Measurements from ENCODE around the gene SLC25A26. TPM values are rescaled to one million over a fixed set of nuclear protein-coding genes. Genes with fewer than 3 reads are reported as not detected.
"Not testable (repeated sequence)": the region's sequence is repeated elsewhere in the genome, so short reads cannot be mapped to it uniquely, and the experiment has no call there.

SLC25A26 gene
- total RNA-seq, 2 donors from 2014 or later, result 32.3 to 38.4 TPM

DNA sequence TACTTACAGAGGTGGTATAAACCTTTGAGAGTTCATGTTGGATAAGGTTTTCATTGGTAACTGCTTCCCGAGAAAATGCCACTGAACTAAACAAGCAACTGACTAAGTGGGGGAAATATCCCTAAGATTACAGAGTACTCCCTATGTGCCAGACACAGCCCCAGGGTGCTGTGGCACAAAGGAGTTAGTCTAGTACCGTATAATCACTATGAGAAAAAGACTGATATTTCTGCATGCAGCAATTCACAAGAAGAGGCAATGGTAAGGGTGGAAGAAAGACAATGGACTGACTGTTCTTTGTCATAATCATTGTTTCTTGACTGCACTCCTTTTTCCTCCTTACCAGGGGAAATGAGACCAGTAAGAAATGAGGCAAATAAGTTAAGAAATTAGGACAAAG lies 20.0 kb upstream of the SLC25A26 start:
- H3K27me3 Mint-ChIP-seq (ENCODE audit: low read depth), result peaks cover 40% of the 10 kb centered on the region
- H3K9me3 Mint-ChIP-seq, result no peaks in the 10 kb centered on the region

DNA sequence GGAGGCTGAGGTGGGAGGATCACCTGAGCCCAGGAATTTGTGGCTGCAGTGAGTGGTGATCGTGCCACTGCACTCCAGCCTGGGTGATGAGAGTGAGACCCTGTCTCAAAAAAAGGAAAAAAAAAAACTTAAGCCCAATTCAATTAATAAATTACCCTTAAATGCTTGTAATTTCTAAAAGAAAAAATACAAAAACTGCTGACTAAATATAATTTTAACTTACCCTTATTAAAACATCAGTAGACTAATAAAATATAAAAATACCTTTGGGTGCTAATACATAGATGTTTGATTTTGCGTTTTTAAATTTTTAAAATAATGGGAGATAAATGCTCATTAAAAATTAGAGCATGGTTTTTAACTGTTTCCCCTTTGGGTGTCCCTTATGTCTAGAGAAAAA lies 17.5 kb upstream of the SLC25A26 start:
- Mint-ChIP-seq H3K4me1 (ENCODE audit: low read depth) (no peaks in the 10 kb centered on the region), H3K9me3 (no peaks in the 10 kb centered on the region), H3K27me3 (ENCODE audit: low read depth) (peaks cover 28% of the 10 kb centered on the region), H3K27ac (no peak overlapping the region), H3K36me3 (ENCODE audit: insufficient read depth in 2 of 2) (no peaks in the 10 kb centered on the region), H3K4me3 (no peak overlapping the region)
- no peak for DNase-seq
- no peak for ATAC-seq (replicated peaks in 1 of 2)

More for the DNA sequence above, 20.0 kb upstream of the SLC25A26 start:
- ATAC-seq (replicated peaks in 1 of 2), result no peak
- no peak overlapping the region for H3K4me3 Mint-ChIP-seq
- no peaks in the 10 kb centered on the region for H3K4me1 Mint-ChIP-seq (ENCODE audit: low read depth)
- H3K36me3 Mint-ChIP-seq (ENCODE audit: insufficient read depth in 2 of 2), result no peaks in the 10 kb centered on the region
- H3K27ac Mint-ChIP-seq, result no peak overlapping the region
- no peak for DNase-seq

DNA sequence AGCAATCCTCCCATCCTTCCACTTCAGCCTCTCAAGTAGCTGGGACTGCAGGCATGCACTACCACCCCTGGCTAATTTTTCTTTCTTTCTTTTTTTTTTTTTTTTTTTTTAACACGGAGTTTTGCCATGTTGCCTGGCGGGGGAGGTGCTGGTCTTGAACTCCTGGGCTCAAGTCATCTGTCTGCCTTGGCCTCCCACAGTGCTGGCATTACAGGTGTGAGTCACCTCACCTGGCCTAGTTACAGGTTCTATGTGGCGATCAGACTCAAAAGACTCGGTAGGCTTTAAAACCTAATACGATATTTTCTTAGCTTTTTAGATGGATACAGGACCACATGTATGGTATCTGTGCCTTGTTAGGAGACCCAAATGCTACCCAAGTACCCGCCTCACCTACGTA lies 14.0 kb upstream of the SLC25A26 start:
- Mint-ChIP-seq H3K4me1 (ENCODE audit: low read depth) (no peaks in the 10 kb centered on the region), H3K36me3 (ENCODE audit: insufficient read depth in 2 of 2) (no peaks in the 10 kb centered on the region), H3K9me3 (no peaks in the 10 kb centered on the region), H3K27ac (no peak overlapping the region), H3K27me3 (ENCODE audit: low read depth) (peaks cover 6% of the 10 kb centered on the region), H3K4me3 (no peak overlapping the region)
- ATAC-seq (replicated peaks in 1 of 2) (no peak), DNase-seq (no peak)

DNA sequence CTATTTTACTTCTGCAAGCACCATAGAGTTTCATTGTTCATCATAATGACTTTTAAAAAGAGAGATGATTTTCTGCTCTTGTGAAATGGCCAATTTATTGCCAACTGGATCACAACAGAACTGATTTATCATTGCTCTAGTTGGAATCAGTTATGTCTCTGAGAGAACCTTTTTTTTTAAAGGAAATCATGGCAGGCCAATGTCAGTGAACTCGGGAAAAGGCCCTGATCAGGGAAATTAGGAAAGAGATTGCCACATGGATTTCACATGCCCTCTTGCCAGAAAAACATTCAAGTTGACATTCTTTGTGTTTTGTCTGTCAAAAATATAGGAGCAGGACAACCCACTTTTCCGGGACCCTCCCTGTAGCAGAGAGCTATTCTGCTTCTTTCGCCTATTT lies 12.6 kb upstream of the SLC25A26 start:
- H3K9me3 Mint-ChIP-seq, result no peaks in the 10 kb centered on the region
- H3K4me1 Mint-ChIP-seq (ENCODE audit: low read depth), result no peaks in the 10 kb centered on the region
- no peak overlapping the region for H3K27ac Mint-ChIP-seq
- H3K36me3 Mint-ChIP-seq (ENCODE audit: insufficient read depth in 2 of 2), result no peaks in the 10 kb centered on the region
- ATAC-seq (replicated peaks in 1 of 2) (no peak), DNase-seq (no peak)
- no peak overlapping the region for H3K4me3 Mint-ChIP-seq
- H3K27me3 Mint-ChIP-seq (ENCODE audit: low read depth), result no peaks in the 10 kb centered on the region

DNA sequence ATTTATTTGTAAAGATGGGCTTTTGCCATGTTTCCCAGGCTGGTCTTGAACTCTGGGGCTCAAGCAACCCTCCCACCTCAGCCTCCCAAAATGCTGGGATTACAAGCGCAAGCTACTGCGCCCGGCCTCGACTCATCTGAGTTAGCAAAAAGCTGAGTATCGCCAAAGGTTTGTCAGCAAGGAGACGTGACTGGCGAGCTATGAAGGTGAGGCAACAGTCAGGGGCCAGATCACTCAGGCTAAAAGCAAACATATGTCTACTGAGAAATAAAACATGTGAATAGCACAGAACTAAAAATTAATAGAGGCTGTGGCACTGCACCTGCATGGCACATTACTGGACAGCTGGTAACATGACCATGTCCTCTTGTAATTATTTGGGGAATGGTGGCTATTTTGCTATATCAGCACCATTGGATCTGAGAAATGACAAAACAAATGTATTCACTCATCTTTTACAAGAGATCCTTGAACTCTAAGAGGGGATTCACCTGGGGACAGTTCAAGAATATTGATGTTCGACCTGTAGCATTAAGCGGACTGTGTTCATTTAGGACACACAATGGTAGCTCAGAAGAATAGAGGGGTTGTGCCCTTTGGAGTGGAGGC lies 10.0 kb upstream of the SLC25A26 start:
- no peaks in the 10 kb centered on the region for H3K9me3 Mint-ChIP-seq
- H3K4me1 Mint-ChIP-seq (ENCODE audit: low read depth), result no peaks in the 10 kb centered on the region
- H3K4me3 Mint-ChIP-seq, result no peak overlapping the region
- no peaks in the 10 kb centered on the region for H3K27me3 Mint-ChIP-seq (ENCODE audit: low read depth)
- ATAC-seq (replicated peaks in 1 of 2) (no peak), DNase-seq (no peak)
- no peaks in the 10 kb centered on the region for H3K36me3 Mint-ChIP-seq (ENCODE audit: insufficient read depth in 2 of 2)
- no peak overlapping the region for H3K27ac Mint-ChIP-seq

DNA sequence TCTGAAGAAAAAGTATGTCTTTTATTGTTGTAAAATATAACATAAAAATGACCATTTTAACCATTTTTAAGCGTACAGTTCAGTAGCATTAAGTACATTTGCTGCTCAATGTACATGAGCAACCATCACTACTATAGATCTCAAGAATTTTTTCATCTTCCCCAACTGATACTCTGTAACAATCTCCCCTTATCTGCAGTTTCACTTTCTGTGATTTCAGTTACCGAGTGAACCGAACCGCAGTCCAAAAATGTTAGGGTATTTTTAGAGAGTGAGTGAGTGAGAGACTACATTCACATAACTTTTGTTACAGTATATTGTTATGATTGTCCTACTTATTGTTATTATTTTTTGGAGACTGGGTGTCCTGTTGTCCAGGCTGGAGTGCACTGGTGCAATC lies 9.0 kb upstream of the SLC25A26 start:
- Mint-ChIP-seq H3K27ac (no peak overlapping the region), H3K36me3 (ENCODE audit: insufficient read depth in 2 of 2) (no peaks in the 10 kb centered on the region), H3K27me3 (ENCODE audit: low read depth) (no peaks in the 10 kb centered on the region), H3K4me3 (no peak overlapping the region), H3K4me1 (ENCODE audit: low read depth) (no peaks in the 10 kb centered on the region), H3K9me3 (no peaks in the 10 kb centered on the region)
- DNase-seq, result no peak
- no peak for ATAC-seq (replicated peaks in 1 of 2)

DNA sequence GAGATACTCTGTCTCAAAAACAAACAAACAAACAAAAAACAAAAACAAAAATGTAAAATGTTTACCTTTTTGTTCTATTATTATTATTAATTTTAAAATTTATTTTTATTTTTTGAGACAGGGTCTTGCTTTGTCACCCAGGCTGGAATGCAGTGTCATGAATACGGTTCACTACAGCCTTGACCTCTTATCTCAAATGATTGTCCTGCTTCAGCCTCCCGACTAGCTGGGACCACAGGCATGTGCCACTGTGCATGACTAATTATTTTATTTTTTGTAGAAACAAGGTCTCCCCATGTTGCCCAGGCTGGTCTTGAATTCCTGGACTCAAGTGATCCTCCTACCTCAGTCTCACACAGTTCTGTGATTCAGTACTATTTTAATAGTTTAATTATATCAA lies 5.7 kb upstream of the SLC25A26 start:
- Mint-ChIP-seq H3K36me3 (ENCODE audit: insufficient read depth in 2 of 2) (no peaks in the 10 kb centered on the region), H3K4me3 (no peak overlapping the region), H3K27me3 (ENCODE audit: low read depth) (no peaks in the 10 kb centered on the region), H3K27ac (no peak overlapping the region), H3K9me3 (no peaks in the 10 kb centered on the region), H3K4me1 (ENCODE audit: low read depth) (peaks cover 10% of the 10 kb centered on the region)
- DNase-seq (no peak), ATAC-seq (replicated peaks in 1 of 2) (no peak)

DNA sequence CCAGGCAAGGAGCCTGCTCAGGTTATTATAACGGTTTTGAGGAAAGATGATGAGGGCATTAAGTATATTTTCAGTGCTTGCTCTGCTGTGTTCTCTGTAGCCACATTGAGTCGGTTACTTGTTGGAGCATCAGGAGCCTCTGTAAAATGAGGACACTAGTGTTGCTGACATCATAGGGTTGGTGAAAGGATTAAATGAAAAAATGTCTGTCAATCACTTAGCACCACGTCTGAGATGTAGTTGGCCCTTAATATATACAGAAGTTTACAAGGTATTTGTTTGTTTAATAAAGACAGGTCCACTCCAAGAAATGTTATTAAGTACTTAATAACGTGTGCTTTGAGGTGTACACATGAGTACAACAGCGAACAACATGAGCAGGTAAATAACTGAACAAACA lies 735 bp upstream of the SLC25A26 start:
- H3K4me3 Mint-ChIP-seq, result peak overlapping the region; percentile 81 to 97
- H3K9me3 Mint-ChIP-seq, result peaks cover 9 to 10% of the 10 kb centered on the region in 2 donors
- H3K4me1 Mint-ChIP-seq (ENCODE audit: low read depth), result peaks cover 52% of the 10 kb centered on the region
- DNase-seq (no peak), ATAC-seq (replicated peaks in 1 of 2) (no peak)
- H3K27ac Mint-ChIP-seq, result no peak overlapping the region
- H3K36me3 Mint-ChIP-seq (ENCODE audit: insufficient read depth in 2 of 2), result peaks cover 22 to 25% of the 10 kb centered on the region in 2 donors
- H3K27me3 Mint-ChIP-seq (ENCODE audit: low read depth), result no peaks in the 10 kb centered on the region

DNA sequence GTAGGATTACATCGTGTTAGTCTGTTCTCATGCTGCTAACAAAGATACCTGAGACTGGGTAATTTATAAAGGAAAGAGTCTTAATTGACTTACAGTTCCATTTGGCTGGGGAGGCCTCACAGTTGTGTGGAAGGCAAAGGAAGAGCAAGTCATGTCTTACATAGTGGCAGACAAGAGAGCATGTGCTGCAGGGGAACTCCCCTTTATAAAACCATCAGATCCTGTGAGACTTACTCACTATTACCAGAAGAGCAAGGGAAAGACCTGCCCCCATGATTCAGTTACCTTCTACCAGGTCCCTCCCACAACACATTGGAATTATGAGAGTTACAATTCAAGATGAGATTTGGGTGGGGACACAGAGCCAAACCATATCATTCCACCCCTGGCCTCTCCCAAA lies 3.4 kb downstream of the SLC25A26 start:
- H3K27me3 Mint-ChIP-seq (ENCODE audit: low read depth), result no peaks in the 10 kb centered on the region
- ATAC-seq (replicated peaks in 1 of 2), result peak; percentile 16 to 39
- H3K4me3 Mint-ChIP-seq, result peak overlapping the region in 1 of 2 donors; percentile 58
- peaks cover 31 to 48% of the 10 kb centered on the region in 2 donors for H3K36me3 Mint-ChIP-seq (ENCODE audit: insufficient read depth in 2 of 2)
- peaks cover 82% of the 10 kb centered on the region for H3K4me1 Mint-ChIP-seq (ENCODE audit: low read depth)
- H3K9me3 Mint-ChIP-seq, result peaks cover 13 to 16% of the 10 kb centered on the region in 2 donors
- peak overlapping the region; percentile 66 for H3K27ac Mint-ChIP-seq
- DNase-seq, result peak; percentile 21 to 36

DNA sequence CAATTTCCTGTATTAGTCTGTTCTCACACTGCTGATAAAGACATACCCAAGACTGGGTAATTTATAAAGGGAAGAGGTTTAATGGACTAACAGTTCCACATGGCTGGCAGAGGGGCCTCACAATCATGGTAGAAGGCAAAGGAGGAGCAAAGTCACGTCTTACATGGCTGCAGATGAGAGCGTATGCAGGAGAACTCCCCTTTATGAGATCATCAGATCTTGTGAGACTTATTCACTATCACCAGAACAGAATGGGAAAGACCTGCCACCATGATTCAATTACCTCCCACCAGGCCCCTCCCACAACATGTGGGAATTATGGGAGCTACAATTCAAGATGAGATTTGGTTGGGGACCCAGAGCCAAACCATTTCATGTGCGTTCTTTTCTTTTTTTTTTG lies 5.3 kb downstream of the SLC25A26 start:
- Mint-ChIP-seq H3K4me1 (ENCODE audit: low read depth) (peaks cover 80% of the 10 kb centered on the region), H3K36me3 (ENCODE audit: insufficient read depth in 2 of 2) (peaks cover 33 to 53% of the 10 kb centered on the region in 2 donors), H3K9me3 (peaks cover 13 to 16% of the 10 kb centered on the region in 2 donors)
- H3K27ac Mint-ChIP-seq; ATAC-seq (replicated peaks in 1 of 2); H3K4me3 Mint-ChIP-seq; DNase-seq; H3K27me3 Mint-ChIP-seq (ENCODE audit: low read depth): not testable (repeated sequence)

DNA sequence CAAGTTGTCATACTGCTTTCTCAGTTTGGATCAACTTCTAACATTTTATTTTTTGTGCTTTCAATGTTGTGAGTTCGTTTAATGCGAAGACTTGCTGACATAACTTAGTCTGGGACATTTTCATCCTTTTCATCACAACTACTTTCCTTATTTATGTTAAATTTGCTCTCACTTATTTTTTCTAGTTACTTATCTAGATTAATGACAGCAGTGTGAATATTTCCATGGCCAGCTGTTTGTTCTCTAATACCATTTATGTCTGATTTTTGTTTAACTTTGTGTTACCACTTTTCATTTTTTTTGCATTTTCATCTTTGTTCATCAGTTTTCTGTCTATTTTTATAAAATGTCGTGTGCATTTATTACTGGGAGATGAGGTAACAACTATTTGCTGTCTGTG lies 6.2 kb downstream of the SLC25A26 start:
- DNase-seq (no peak), ATAC-seq (replicated peaks in 1 of 2) (no peak)
- Mint-ChIP-seq H3K27ac (no peak overlapping the region), H3K4me1 (ENCODE audit: low read depth) (peaks cover 73% of the 10 kb centered on the region), H3K36me3 (ENCODE audit: insufficient read depth in 2 of 2) (peaks cover 33 to 53% of the 10 kb centered on the region in 2 donors), H3K9me3 (peaks cover 13 to 16% of the 10 kb centered on the region in 2 donors), H3K4me3 (peak overlapping the region in 1 of 2 donors; percentile 14), H3K27me3 (ENCODE audit: low read depth) (no peaks in the 10 kb centered on the region)

DNA sequence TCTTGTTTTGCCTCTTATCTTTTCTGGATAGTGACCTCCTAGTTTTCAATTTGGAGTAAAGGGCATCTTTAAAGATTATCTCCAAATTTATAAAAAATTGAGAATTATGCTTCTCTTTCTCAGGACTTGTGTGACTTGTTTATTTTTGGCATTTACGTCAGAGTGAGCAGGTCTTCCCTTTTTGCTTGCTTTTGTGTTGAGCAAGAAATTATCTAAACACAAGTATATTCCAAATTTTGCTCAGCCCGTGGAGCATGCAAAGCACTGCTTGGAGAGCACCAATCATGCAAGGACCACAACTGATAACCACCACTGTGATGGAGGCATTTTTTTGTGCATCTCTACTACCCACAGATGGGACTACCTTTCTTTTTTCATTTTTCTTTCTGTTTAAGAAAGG lies 7.1 kb downstream of the SLC25A26 start:
- ATAC-seq (replicated peaks in 1 of 2), result no peak
- Mint-ChIP-seq H3K4me3 (no peak overlapping the region), H3K27me3 (ENCODE audit: low read depth) (no peaks in the 10 kb centered on the region), H3K36me3 (ENCODE audit: insufficient read depth in 2 of 2) (peaks cover 32 to 52% of the 10 kb centered on the region in 2 donors), H3K4me1 (ENCODE audit: low read depth) (peaks cover 70% of the 10 kb centered on the region), H3K9me3 (peaks cover 15 to 16% of the 10 kb centered on the region in 2 donors), H3K27ac (no peak overlapping the region)
- DNase-seq, result no peak

DNA sequence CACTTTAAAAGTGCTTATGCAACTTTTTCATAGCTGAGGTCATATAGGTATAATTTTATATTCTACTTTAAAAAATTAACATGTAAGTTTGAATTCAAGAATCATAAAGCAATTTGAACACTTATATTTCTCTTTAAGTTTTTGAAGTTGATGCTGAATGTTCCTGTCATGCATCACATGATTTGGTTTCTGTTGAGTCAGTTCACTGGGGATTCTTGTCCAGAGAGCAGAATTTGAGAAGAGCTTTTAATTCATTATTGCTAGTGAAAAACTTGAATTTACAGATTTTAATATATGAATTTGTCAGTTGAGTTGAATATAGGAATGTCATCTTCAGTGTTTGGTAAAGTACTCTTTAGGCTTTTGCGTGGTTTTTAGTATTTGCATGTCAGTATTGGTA lies 7.9 kb downstream of the SLC25A26 start:
- no peaks in the 10 kb centered on the region for H3K27me3 Mint-ChIP-seq (ENCODE audit: low read depth)
- ATAC-seq (replicated peaks in 1 of 2), result no peak
- DNase-seq, result no peak
- peaks cover 62% of the 10 kb centered on the region for H3K4me1 Mint-ChIP-seq (ENCODE audit: low read depth)
- H3K36me3 Mint-ChIP-seq (ENCODE audit: insufficient read depth in 2 of 2), result peaks cover 26 to 47% of the 10 kb centered on the region in 2 donors
- peaks cover 11 to 13% of the 10 kb centered on the region in 2 donors for H3K9me3 Mint-ChIP-seq
- no peak overlapping the region for H3K4me3 Mint-ChIP-seq
- no peak overlapping the region for H3K27ac Mint-ChIP-seq

DNA sequence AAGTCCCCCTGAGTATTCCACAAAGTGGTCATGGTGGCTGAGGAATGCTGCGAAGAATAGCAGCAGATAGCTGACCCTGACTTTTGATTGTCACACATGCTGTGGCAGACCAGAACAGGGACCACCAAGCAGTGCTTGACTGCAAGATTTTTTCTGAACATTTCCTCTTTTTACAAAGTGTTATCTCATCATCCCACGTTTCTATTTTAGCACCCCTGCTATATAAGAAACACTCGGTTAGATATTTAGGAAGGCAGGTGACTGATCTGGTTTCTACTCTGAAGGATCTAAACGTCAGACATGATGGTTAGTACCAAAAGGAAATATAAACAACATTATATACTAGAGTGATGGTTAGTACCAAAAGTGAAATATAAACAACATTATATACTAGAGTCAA lies 9.1 kb downstream of the SLC25A26 start:
- peaks cover 50% of the 10 kb centered on the region for H3K4me1 Mint-ChIP-seq (ENCODE audit: low read depth)
- DNase-seq (no peak), ATAC-seq (replicated peaks in 1 of 2) (no peak)
- no peaks in the 10 kb centered on the region for H3K27me3 Mint-ChIP-seq (ENCODE audit: low read depth)
- no peak overlapping the region for H3K4me3 Mint-ChIP-seq
- peaks cover 17 to 44% of the 10 kb centered on the region in 2 donors for H3K36me3 Mint-ChIP-seq (ENCODE audit: insufficient read depth in 2 of 2)
- peak overlapping the region; percentile 67 for H3K27ac Mint-ChIP-seq
- peaks cover 6 to 10% of the 10 kb centered on the region in 2 donors for H3K9me3 Mint-ChIP-seq

All from activated T-cell treated with anti-CD3 and anti-CD28 coated beads, Interleukin-2, amount 50 U/mL, for 72 hours (primary cell).